OCI-LY7 (cell line): ENCODE results near the gene OAS3. TPM values are rescaled to one million over a fixed set of nuclear protein-coding genes. Genes with fewer than 3 reads are reported as not detected.

Experiments
- BruUV-seq: library from RNA; stranded (reverse); fragments of 400-500 nt; replicated peaks from 2 replicates; lab custom pipeline; 2021; lab: Mats Ljungman, UMichigan
- CTCF ChIA-PET: fragments of 300-600 bp; sonication (Branson Sonifier 250); formaldehyde crosslinking; loops from one replicate; lab custom pipeline; 2022; ENCODE audit warnings: antibody characterized with exemption; ENCODE audit not compliant: unreplicated experiment; lab: Charles Lee
- POLR2A ChIA-PET: fragments of 300-600 bp; sonication (Branson Sonifier 250); formaldehyde crosslinking; loops from one replicate; lab custom pipeline; 2022; ENCODE audit warnings: antibody characterized with exemption; lab: Charles Lee
- DNase-seq: peaks from one replicate; pipeline ENCODE4 v3.0.0-alpha.2; 2015; ENCODE audit warnings: low spot score
- H2AFZ ChIP-seq: fragments of 200-600 bp; sonication (generic), shearing (Covaris generic); 2 replicates; pipeline ENCODE4 v1.6.1; 2014; ENCODE audit warnings: mild to moderate bottlenecking, antibody characterized with exemption, low read length, moderate library complexity
- H3K27ac ChIP-seq: fragments of 200-600 bp; sonication (generic); 2 replicates; pipeline ENCODE4 v1.5.1; 2014; ENCODE audit warnings: mixed run types, low read depth, mild to moderate bottlenecking, moderate library complexity, low read length, inconsistent platforms; ENCODE audit not compliant: poor library complexity, severe bottlenecking
- H3K36me3 ChIP-seq: fragments of 200-600 bp; sonication (generic); 2 replicates; pipeline ENCODE4 v1.6.1; 2014; ENCODE audit warnings: mild to moderate bottlenecking, antibody characterized with exemption, low read length, moderate library complexity, mixed read lengths; ENCODE audit not compliant: insufficient read depth
- H3K4me1 ChIP-seq: fragments of 200-600 bp; sonication (generic); 2 replicates; pipeline ENCODE4 v1.5.1; 2014; ENCODE audit warnings: mild to moderate bottlenecking, low read length; ENCODE audit not compliant: insufficient read depth, poor library complexity, severe bottlenecking
- H3K4me2 ChIP-seq: fragments of 200-600 bp; sonication (generic); 2 replicates; pipeline ENCODE4 v1.6.1; 2014; ENCODE audit warnings: mild to moderate bottlenecking, low read length
- H3K4me3 ChIP-seq: fragments of 200-600 bp; sonication (generic); 2 replicates; pipeline ENCODE4 v1.5.1; 2014; ENCODE audit warnings: mild to moderate bottlenecking, low read depth, low read length; ENCODE audit not compliant: poor library complexity, severe bottlenecking
- H3K79me2 ChIP-seq: fragments of 200-600 bp; sonication (generic); 2 replicates; pipeline ENCODE4 v1.6.1; 2016; ENCODE audit warnings: low read depth, mild to moderate bottlenecking, low read length, moderate library complexity, mixed read lengths; ENCODE audit not compliant: insufficient read depth
- H3K9me2 ChIP-seq: fragments of 200-600 bp; sonication (generic); 2 replicates; pipeline ENCODE4 v1.6.1; 2016; ENCODE audit warnings: mild to moderate bottlenecking, low read length, mixed read lengths; ENCODE audit not compliant: insufficient read depth
- H3K9me3 ChIP-seq: fragments of 200-600 bp; sonication (generic); 2 replicates; pipeline ENCODE4 v1.6.1; 2014; ENCODE audit warnings: mild to moderate bottlenecking, mixed run types, low read length, mixed read lengths
- H4K20me1 ChIP-seq: fragments of 200-600 bp; sonication (generic); 2 replicates; pipeline ENCODE4 v1.6.1; 2014; ENCODE audit warnings: mild to moderate bottlenecking, antibody characterized with exemption, low read length, moderate library complexity, mixed read lengths; ENCODE audit not compliant: insufficient read depth
- EZH2phosphoT487 ChIP-seq: fragments of 200-600 bp; sonication (generic); IDR thresholded peaks from 2 replicates; pipeline ENCODE4 v1.6.1; 2018; ENCODE audit warnings: low read depth, borderline replicate concordance, mild to moderate bottlenecking, mixed run types, antibody characterized with exemption, low read length, moderate library complexity, mixed read lengths
- intact Hi-C: fragments of 100-400 bp; cut with micrococcal nuclease; formaldehyde crosslinking; loops from one replicate; pipeline ENCODE4 v1.10.0; 2022; ENCODE audit not compliant: unreplicated experiment
- total RNA-seq, 2 experiments: library from RNA; depleted of rRNA in 1 of 2; stranded (reverse); fragments of >200 nt in 1 of 2; shearing (Covaris generic) in 1 of 2; gene quantifications; 2 replicates each; pipeline ENCODE4 v1.2.3, GENCODE V29; 2014 to 2022
- TF ChIP-seq, protein P1 (sequence below): fragments of 200-600 bp; sonication (generic); conservative IDR thresholded peaks from 2 replicates; pipeline ENCODE4 v1.5.1; 2014; ENCODE audit warnings: mild to moderate bottlenecking, antibody characterized with exemption, low read length, moderate library complexity, mixed read lengths

The OAS3 gene
- total RNA-seq, 2 experiments from 2014 or later = 0.79 to 9.2 TPM

DNA sequence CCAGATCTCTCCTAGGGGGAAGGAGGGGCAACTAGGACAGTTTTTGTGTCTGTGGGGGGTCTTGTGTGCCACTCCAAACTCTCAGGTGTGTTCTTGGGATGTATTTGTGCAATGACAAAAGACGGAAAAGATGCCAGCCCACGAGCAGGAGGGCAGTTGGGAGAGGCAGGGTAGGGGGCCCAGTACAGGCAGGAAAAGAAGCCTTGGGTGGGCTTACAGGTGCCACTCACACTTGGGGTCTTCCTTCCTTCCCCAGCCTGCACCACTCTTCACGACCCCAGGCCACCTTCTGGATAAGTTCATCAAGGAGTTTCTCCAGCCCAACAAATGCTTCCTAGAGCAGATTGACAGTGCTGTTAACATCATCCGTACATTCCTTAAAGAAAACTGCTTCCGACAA is 64.4 kb downstream of the OAS3 start:
- BruUV-seq = no TSS peak
- DNase-seq = no peak
- H3K4me1 ChIP-seq = peaks cover 33% of the 10 kb centered on the region
- H4K20me1 ChIP-seq = no peaks in the 10 kb centered on the region
- no peaks in the 10 kb centered on the region for H3K79me2 ChIP-seq
- TF ChIP-seq, protein P1, sequence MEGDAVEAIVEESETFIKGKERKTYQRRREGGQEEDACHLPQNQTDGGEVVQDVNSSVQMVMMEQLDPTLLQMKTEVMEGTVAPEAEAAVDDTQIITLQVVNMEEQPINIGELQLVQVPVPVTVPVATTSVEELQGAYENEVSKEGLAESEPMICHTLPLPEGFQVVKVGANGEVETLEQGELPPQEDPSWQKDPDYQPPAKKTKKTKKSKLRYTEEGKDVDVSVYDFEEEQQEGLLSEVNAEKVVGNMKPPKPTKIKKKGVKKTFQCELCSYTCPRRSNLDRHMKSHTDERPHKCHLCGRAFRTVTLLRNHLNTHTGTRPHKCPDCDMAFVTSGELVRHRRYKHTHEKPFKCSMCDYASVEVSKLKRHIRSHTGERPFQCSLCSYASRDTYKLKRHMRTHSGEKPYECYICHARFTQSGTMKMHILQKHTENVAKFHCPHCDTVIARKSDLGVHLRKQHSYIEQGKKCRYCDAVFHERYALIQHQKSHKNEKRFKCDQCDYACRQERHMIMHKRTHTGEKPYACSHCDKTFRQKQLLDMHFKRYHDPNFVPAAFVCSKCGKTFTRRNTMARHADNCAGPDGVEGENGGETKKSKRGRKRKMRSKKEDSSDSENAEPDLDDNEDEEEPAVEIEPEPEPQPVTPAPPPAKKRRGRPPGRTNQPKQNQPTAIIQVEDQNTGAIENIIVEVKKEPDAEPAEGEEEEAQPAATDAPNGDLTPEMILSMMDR = no peak
- no peak for TF ChIP-seq EZH2phosphoT487
- peaks cover 76% of the 10 kb centered on the region for H3K36me3 ChIP-seq
- no peak overlapping the region for H3K4me2 ChIP-seq
- H3K4me3 ChIP-seq = no peak overlapping the region
- intact Hi-C loops = no loop called here
- CTCF ChIA-PET = no interaction called here
- H3K9me2 ChIP-seq = no peaks in the 10 kb centered on the region
- POLR2A ChIA-PET = no interaction called here
- no peak overlapping the region for H3K27ac ChIP-seq
- peaks cover 11% of the 10 kb centered on the region for H3K9me3 ChIP-seq
- H2AFZ ChIP-seq = no peak overlapping the region

DNA sequence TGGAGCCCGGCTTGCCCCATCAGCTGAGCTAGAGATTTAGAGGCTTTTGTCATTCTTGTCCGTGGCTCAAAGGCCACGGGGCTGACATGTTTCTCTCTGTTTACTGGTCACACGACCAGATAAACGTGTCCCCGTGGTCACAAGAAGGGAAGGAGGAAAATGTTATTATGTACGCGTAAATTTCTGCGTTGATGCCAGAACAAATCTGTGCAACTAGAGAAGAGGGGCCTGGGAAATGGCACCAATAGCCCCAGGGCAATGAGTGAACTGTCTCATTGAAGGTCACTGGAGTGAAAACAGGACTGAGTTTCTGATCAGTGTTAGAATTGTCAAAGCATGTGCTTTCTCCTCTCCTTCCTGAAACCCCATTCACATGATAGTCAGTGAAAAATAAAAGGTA is 65.4 kb downstream of the OAS3 start:
- H3K4me3 ChIP-seq = no peak overlapping the region
- POLR2A ChIA-PET = no interaction called here
- H3K9me3 ChIP-seq = peaks cover under 1% of the 10 kb centered on the region; the same call in 1 of the 2 replicates
- intact Hi-C loops = no loop called here
- no peak overlapping the region for H3K4me2 ChIP-seq
- peaks cover 76% of the 10 kb centered on the region for H3K36me3 ChIP-seq
- no peak overlapping the region for H3K27ac ChIP-seq
- CTCF ChIA-PET = no interaction called here
- H3K4me1 ChIP-seq = peaks cover 24% of the 10 kb centered on the region
- no peak overlapping the region for H2AFZ ChIP-seq
- no peaks in the 10 kb centered on the region for H3K9me2 ChIP-seq
- no peak for TF ChIP-seq EZH2phosphoT487
- TF ChIP-seq, protein P1 = no peak
- BruUV-seq = no TSS peak
- no peaks in the 10 kb centered on the region for H4K20me1 ChIP-seq
- DNase-seq = no peak
- H3K79me2 ChIP-seq = no peaks in the 10 kb centered on the region

DNA sequence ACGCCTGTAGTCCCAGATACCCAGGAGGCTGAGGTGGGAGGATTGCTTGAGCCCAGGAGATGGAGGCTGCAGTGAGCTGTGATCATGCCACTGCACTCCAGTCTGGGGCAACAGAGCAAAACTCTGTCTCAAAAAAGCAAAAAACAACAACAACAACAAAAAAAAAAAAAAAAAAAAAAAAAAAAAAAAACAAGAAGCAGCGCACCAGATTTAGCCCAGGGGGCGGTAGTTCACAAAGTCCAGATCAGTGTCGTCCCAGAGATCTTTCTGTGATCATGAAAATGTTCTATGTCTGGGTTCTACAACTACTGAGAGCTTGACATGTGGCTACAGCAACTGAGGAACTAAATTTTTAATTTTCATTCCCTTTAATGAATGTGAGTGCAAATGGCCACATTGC is 67.5 kb downstream of the OAS3 start:
- CTCF ChIA-PET = no interaction called here
- TF ChIP-seq EZH2phosphoT487 = no peak
- TF ChIP-seq, protein P1 = peak; percentile 69
- intact Hi-C loops = no loop called here
- H3K4me3 ChIP-seq = no peak overlapping the region
- no peaks in the 10 kb centered on the region for H4K20me1 ChIP-seq
- peaks cover 85% of the 10 kb centered on the region for H3K36me3 ChIP-seq
- peaks cover 3% of the 10 kb centered on the region for H3K4me1 ChIP-seq
- 0 out of 2 replicates have a peak, but pooled peaks cover 2% of the 10 kb centered on the region for H3K9me3 ChIP-seq
- H3K4me2 ChIP-seq = no peak overlapping the region
- no peak overlapping the region for H2AFZ ChIP-seq
- H3K9me2 ChIP-seq = no peaks in the 10 kb centered on the region
- POLR2A ChIA-PET = interaction anchor here (0.7 kb wide), 1 partner anchor 57 kb away, joined by 5 read pairs; no protein-coding TSS in a partner anchor
- no peaks in the 10 kb centered on the region for H3K79me2 ChIP-seq
- DNase-seq = peak; percentile 48
- no peak overlapping the region for H3K27ac ChIP-seq
- no TSS peak for BruUV-seq
